ENCODE results near the gene MLPH. TPM values are rescaled to one million over a fixed set of nuclear protein-coding genes. Genes with fewer than 3 reads are reported as not detected.

The MLPH gene
- total RNA-seq, 4 donors from 2014 or later, result 5.3 to 8.7 (median 7.8) TPM

GRCh38 chr2:237572021-237572741, 85.1 kb downstream of the MLPH start:
- Histone ChIP-seq H3K27me3 (no peaks in the 10 kb centered on the region), H3K4me1 (peaks cover 15 to 30% (median 26%) of the 10 kb centered on the region in 4 donors), H3K4me3 (peak overlapping the region in 2 of 4 donors; percentile 24 to 32), H3K36me3 (no peaks in the 10 kb centered on the region), H3K9me3 (no peaks in the 10 kb centered on the region), H3K27ac (replicated peaks in 1 of 4) (no peak overlapping the region)
- no peak for DNase-seq (ENCODE audit: extremely low spot score)
- TF ChIP-seq CTCF (IDR thresholded peaks at IDR 0.05) (peak; percentile 99), EP300 (IDR thresholded peaks at IDR 0.05) (no peak), POLR2AphosphoS5 (IDR thresholded peaks at IDR 0.05) (peak in 1 of 2 donors; percentile 56), POLR2A (IDR thresholded peaks at IDR 0.05; ENCODE audit: low read depth) (no peak)
- intact Hi-C loops (cut with DNase I), result loop anchor here (1.0 to 10.0 kb wide), 4 partner anchors 59 to 477 kb away; partner anchors contain the start of gene COL6A3
- WGBS, result 18% methylated on average over 14 of the region's 24 CpGs

GRCh38 chr2:237572742-237573101, 85.7 kb downstream of the MLPH start:
- H3K27me3 ChIP-seq, result no peaks in the 10 kb centered on the region
- H3K4me1 ChIP-seq, result peaks cover 15 to 30% (median 26%) of the 10 kb centered on the region in 4 donors
- H3K9me3 ChIP-seq, result no peaks in the 10 kb centered on the region
- no peak overlapping the region for H3K4me3 ChIP-seq
- H3K27ac ChIP-seq (replicated peaks in 1 of 4), result no peak overlapping the region
- no peak for DNase-seq (ENCODE audit: extremely low spot score)
- WGBS, result 94% methylated on average over 4 of the region's 4 CpGs
- H3K36me3 ChIP-seq, result no peaks in the 10 kb centered on the region
- intact Hi-C loops (cut with DNase I), result loop anchor here (1.0 to 10.0 kb wide), 4 partner anchors 59 to 478 kb away; partner anchors contain the start of gene COL6A3
- TF ChIP-seq EP300 (IDR thresholded peaks at IDR 0.05), result no peak
- no peak for TF ChIP-seq POLR2AphosphoS5 (IDR thresholded peaks at IDR 0.05)
- TF ChIP-seq POLR2A (IDR thresholded peaks at IDR 0.05; ENCODE audit: low read depth), result no peak
- no peak for TF ChIP-seq CTCF (IDR thresholded peaks at IDR 0.05)

- Histone ChIP-seq H3K27ac (replicated peaks in 1 of 4) (no peak overlapping the region), H3K4me3 (no peak overlapping the region), H3K36me3 (no peaks in the 10 kb centered on the region), H3K9me3 (no peaks in the 10 kb centered on the region), H3K27me3 (no peaks in the 10 kb centered on the region), H3K4me1 (peaks cover 15 to 30% (median 26%) of the 10 kb centered on the region in 4 donors)
- TF ChIP-seq EP300 (IDR thresholded peaks at IDR 0.05) (no peak), POLR2A (IDR thresholded peaks at IDR 0.05; ENCODE audit: low read depth) (no peak), CTCF (IDR thresholded peaks at IDR 0.05) (no peak), POLR2AphosphoS5 (IDR thresholded peaks at IDR 0.05) (no peak)
- intact Hi-C loops (cut with DNase I), result loop anchor here (10.0 kb wide), 3 partner anchors 159 to 479 kb away; partner anchors contain the start of gene COL6A3
- no peak for DNase-seq (ENCODE audit: extremely low spot score)
- 87% methylated on average over 8 of the region's 8 CpGs for WGBS
These were observed 86.8 kb downstream of the MLPH start for GRCh38 chr2:237573721-237574415.

- no peaks in the 10 kb centered on the region for H3K27me3 ChIP-seq
- TF ChIP-seq POLR2AphosphoS5 (IDR thresholded peaks at IDR 0.05), result no peak
- TF ChIP-seq CTCF (IDR thresholded peaks at IDR 0.05), result no peak
- no peak for TF ChIP-seq EP300 (IDR thresholded peaks at IDR 0.05)
- no peak for TF ChIP-seq POLR2A (IDR thresholded peaks at IDR 0.05; ENCODE audit: low read depth)
- H3K36me3 ChIP-seq, result no peaks in the 10 kb centered on the region
- H3K27ac ChIP-seq (replicated peaks in 1 of 4), result peak overlapping the region in 1 of 4 donors; percentile 44
- intact Hi-C loops (cut with DNase I), result loop anchor here (10.0 kb wide), 3 partner anchors 160 to 480 kb away; partner anchors contain the start of gene COL6A3
- no peak for DNase-seq (ENCODE audit: extremely low spot score)
- H3K4me3 ChIP-seq, result no peak overlapping the region
- 91% methylated on average over 9 of the region's 9 CpGs for WGBS
- H3K4me1 ChIP-seq, result peaks cover 15 to 30% (median 26%) of the 10 kb centered on the region in 4 donors
- H3K9me3 ChIP-seq, result no peaks in the 10 kb centered on the region
These were observed 87.4 kb downstream of the MLPH start for GRCh38 chr2:237574467-237574866.
